Measurements from ENCODE around the gene MARVELD2. TPM values are rescaled to one million over a fixed set of nuclear protein-coding genes. Genes with fewer than 3 reads are reported as not detected.

The MARVELD2 gene
- total and polyA plus RNA-seq, 2 of the 13 experiments (the other 11 are each of a cell fraction or from before 2014, with no cell fraction given), result 11.1 to 15.4 TPM

DNA sequence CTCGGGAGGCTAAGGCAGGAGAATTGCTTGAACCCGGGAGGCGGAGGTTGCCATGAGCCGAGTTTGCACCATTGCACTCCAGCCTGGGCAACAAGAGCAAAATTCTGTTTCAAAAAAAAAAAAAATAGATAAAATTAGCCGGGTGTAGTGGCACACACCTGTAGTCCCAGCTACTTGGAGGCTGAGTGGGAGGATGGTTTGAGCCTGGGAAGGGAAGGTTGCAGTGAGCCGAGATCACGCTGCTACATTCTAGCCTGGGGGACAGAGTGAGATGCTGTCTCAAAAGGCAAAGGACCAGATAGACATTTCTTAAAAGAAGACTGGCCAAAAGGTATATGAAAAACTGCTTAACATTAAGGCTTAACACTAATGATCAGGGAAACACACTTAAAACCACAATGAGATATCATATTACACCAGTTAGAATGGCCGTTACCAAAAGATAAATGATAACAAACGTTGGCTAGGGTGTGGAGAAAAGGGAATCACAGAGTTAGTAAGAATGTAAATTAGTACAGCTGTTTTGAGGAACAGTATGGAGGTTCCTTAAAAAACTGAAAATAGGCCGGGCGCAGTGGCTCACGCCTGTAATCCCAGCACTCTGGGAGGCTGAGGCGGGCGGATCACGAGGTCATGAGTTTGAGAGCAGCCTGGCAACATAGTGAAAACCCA is 10.1 kb upstream of the MARVELD2 start:
- WGBS (ENCODE audit: low lambda C conversion rate), result 97% methylated on average over 15 of the region's 15 CpGs
- ATAC-seq (no peak), DNase-seq (ENCODE audit: low spot score) (no peak), FAIRE-seq (no peak)
- in situ Hi-C loops (cut with HindIII; ENCODE audit: extremely low pct_ligation_motif_present, low pct_unique_long_range_greater_than_20kb), result no loop called here
- H3K9ac ChIP-seq (ENCODE audit: insufficient read depth, low read depth, low read length), result no peak overlapping the region
- intact Hi-C loops (cut with micrococcal nuclease; ENCODE audit: unreplicated experiment), result no loop called here
- H3K36me3 ChIP-seq (replicated peaks in 1 of 2; ENCODE audit: control insufficient read depth in 1 of 2, insufficient read depth in 2 of 2, low read length in 2 of 2), result peaks cover 3 to 18% of the 10 kb centered on the region in 2 experiments; a peak in 3 of 5 replicates
- TF ChIP-seq, protein P1, sequence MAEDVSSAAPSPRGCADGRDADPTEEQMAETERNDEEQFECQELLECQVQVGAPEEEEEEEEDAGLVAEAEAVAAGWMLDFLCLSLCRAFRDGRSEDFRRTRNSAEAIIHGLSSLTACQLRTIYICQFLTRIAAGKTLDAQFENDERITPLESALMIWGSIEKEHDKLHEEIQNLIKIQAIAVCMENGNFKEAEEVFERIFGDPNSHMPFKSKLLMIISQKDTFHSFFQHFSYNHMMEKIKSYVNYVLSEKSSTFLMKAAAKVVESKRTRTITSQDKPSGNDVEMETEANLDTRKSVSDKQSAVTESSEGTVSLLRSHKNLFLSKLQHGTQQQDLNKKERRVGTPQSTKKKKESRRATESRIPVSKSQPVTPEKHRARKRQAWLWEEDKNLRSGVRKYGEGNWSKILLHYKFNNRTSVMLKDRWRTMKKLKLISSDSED (CRISPR knock-in tag; IDR thresholded peaks at IDR 0.05), result no peak
- TF ChIP-seq GPBP1L1 (CRISPR knock-in tag; IDR thresholded peaks at IDR 0.05), result no peak
- TF ChIP-seq MED13 (CRISPR knock-in tag; IDR thresholded peaks at IDR 0.05), result no peak
- TF ChIP-seq ESRRA (CRISPR knock-in tag; IDR thresholded peaks at IDR 0.05; ENCODE audit: low read depth), result no peak
- TF ChIP-seq TCF12 (IDR thresholded peaks at IDR 0.05), result no peak
- no peak for TF ChIP-seq TCF12 (CRISPR knock-in tag; IDR thresholded peaks at IDR 0.05)
- no peak for TF ChIP-seq MAF1 (CRISPR knock-in tag; IDR thresholded peaks at IDR 0.05; ENCODE audit: borderline replicate concordance)
- TF ChIP-seq RARG (CRISPR knock-in tag; IDR thresholded peaks at IDR 0.05; ENCODE audit: low read depth), result no peak
- no peak for TF ChIP-seq PAWR (CRISPR knock-in tag; IDR thresholded peaks at IDR 0.05; ENCODE audit: borderline replicate concordance)
- no peak for TF ChIP-seq KDM3A (CRISPR knock-in tag; IDR thresholded peaks at IDR 0.05; ENCODE audit: low read depth)
- TF ChIP-seq LCORL (IDR thresholded peaks at IDR 0.05), result no peak
- no peak for TF ChIP-seq LCORL (CRISPR knock-in tag; IDR thresholded peaks at IDR 0.05)
- TF ChIP-seq SOX6 (IDR thresholded peaks at IDR 0.05), result no peak
- no peak for TF ChIP-seq SOX6 (CRISPR knock-in tag; IDR thresholded peaks at IDR 0.05)
- no peak for TF ChIP-seq ZFP37 (CRISPR knock-in tag; IDR thresholded peaks at IDR 0.05; ENCODE audit: borderline replicate concordance)
- no peak for TF ChIP-seq ZNF124 (CRISPR knock-in tag; IDR thresholded peaks at IDR 0.05)
- TF ChIP-seq ZNF577 (CRISPR knock-in tag; IDR thresholded peaks at IDR 0.05; ENCODE audit: borderline replicate concordance, low read depth), result no peak
- no peak for TF ChIP-seq ZSCAN20 (CRISPR knock-in tag; IDR thresholded peaks at IDR 0.05; ENCODE audit: borderline replicate concordance)
- TF ChIP-seq SOX5 (CRISPR knock-in tag; IDR thresholded peaks at IDR 0.05; ENCODE audit: borderline replicate concordance), result no peak
- TF ChIP-seq ERF (CRISPR knock-in tag; IDR thresholded peaks at IDR 0.05), result no peak
- no peak for TF ChIP-seq ZNF550 (CRISPR knock-in tag; IDR thresholded peaks at IDR 0.05; ENCODE audit: borderline replicate concordance)
- TF ChIP-seq, protein P2, sequence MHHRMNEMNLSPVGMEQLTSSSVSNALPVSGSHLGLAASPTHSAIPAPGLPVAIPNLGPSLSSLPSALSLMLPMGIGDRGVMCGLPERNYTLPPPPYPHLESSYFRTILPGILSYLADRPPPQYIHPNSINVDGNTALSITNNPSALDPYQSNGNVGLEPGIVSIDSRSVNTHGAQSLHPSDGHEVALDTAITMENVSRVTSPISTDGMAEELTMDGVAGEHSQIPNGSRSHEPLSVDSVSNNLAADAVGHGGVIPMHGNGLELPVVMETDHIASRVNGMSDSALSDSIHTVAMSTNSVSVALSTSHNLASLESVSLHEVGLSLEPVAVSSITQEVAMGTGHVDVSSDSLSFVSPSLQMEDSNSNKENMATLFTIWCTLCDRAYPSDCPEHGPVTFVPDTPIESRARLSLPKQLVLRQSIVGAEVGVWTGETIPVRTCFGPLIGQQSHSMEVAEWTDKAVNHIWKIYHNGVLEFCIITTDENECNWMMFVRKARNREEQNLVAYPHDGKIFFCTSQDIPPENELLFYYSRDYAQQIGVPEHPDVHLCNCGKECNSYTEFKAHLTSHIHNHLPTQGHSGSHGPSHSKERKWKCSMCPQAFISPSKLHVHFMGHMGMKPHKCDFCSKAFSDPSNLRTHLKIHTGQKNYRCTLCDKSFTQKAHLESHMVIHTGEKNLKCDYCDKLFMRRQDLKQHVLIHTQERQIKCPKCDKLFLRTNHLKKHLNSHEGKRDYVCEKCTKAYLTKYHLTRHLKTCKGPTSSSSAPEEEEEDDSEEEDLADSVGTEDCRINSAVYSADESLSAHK (CRISPR knock-in tag; IDR thresholded peaks at IDR 0.05; ENCODE audit: borderline replicate concordance), result no peak
- no peak overlapping the region for H3K4me3 ChIP-seq (replicated peaks in 1 of 3; ENCODE audit: insufficient read depth in 1 of 3, low read depth in 2 of 3, low read length in 3 of 3)
- no peak overlapping the region for H3K27ac ChIP-seq (ENCODE audit: extremely low read length, insufficient read depth, low read length)
- BruUV-seq (replicated peaks), result no TSS peak
- H3K4me1 ChIP-seq (ENCODE audit: insufficient read depth, low read length), result no peaks in the 10 kb centered on the region
- no peaks in the 10 kb centered on the region for H3K79me2 ChIP-seq (ENCODE audit: insufficient read depth, low read length)
- POLR2A ChIA-PET, result no interaction called here
- no peak overlapping the region for H2AFZ ChIP-seq (ENCODE audit: low read length)
- no peaks in the 10 kb centered on the region for H3K27me3 ChIP-seq (ENCODE audit: control insufficient read depth in 1 of 2, insufficient read depth in 2 of 2, low read length in 2 of 2)
- CTCF ChIA-PET (ENCODE audit: low intra/inter-chr PET ratio, low total read pairs), result no interaction called here
- no peaks in the 10 kb centered on the region for H4K20me1 ChIP-seq (ENCODE audit: insufficient read depth, low read length)
- H3K9me3 ChIP-seq (ENCODE audit: low read length), result no peaks in the 10 kb centered on the region
- no peak overlapping the region for H3K4me2 ChIP-seq (ENCODE audit: low read depth, low read length)

All from HepG2 (cell line).